ENCODE results near the gene TIFAB. TPM values are rescaled to one million over a fixed set of nuclear protein-coding genes. Genes with fewer than 3 reads are reported as not detected.

Gene TIFAB
- total RNA-seq, 2 donors from 2014 or later, result not detected

- Histone ChIP-seq H3K4me1 (replicated peaks) (no peaks in the 10 kb centered on the region), H3K36me3 (no peaks in the 10 kb centered on the region), H3K27ac (no peak overlapping the region), H3K4me3 (no peak overlapping the region), H3K27me3 (replicated peaks; ENCODE audit: insufficient read depth) (no peaks in the 10 kb centered on the region), H3K9me3 (no peaks in the 10 kb centered on the region)
- DNase-seq (ENCODE audit: low spot score), result no peak
- WGBS, result 94% methylated on average over 4 of the region's 4 CpGs
- intact Hi-C loops (cut with DNase I), result no loop called here
- TF ChIP-seq POLR2AphosphoS5 (IDR thresholded peaks at IDR 0.05) (no peak), POLR2A (IDR thresholded peaks at IDR 0.05) (no peak), CTCF (IDR thresholded peaks at IDR 0.05) (no peak)
Observed at GRCh38 chr5:135481909-135482311, 29.8 kb upstream of the TIFAB start.

- 72% methylated on average over 5 of the region's 5 CpGs for WGBS
- Histone ChIP-seq H3K4me1 (replicated peaks) (no peaks in the 10 kb centered on the region), H3K27me3 (replicated peaks; ENCODE audit: insufficient read depth) (no peaks in the 10 kb centered on the region), H3K27ac (no peak overlapping the region), H3K4me3 (no peak overlapping the region), H3K36me3 (no peaks in the 10 kb centered on the region), H3K9me3 (no peaks in the 10 kb centered on the region)
- DNase-seq (ENCODE audit: low spot score), result no peak
- intact Hi-C loops (cut with DNase I), result no loop called here
- TF ChIP-seq POLR2A (IDR thresholded peaks at IDR 0.05) (no peak), CTCF (IDR thresholded peaks at IDR 0.05) (no peak), POLR2AphosphoS5 (IDR thresholded peaks at IDR 0.05) (no peak)
Observed at GRCh38 chr5:135481387-135481786, 29.2 kb upstream of the TIFAB start.

- Histone ChIP-seq H3K27me3 (replicated peaks; ENCODE audit: insufficient read depth) (no peaks in the 10 kb centered on the region), H3K9me3 (no peaks in the 10 kb centered on the region), H3K4me3 (no peak overlapping the region), H3K36me3 (no peaks in the 10 kb centered on the region), H3K4me1 (replicated peaks) (no peaks in the 10 kb centered on the region), H3K27ac (no peak overlapping the region)
- intact Hi-C loops (cut with DNase I), result no loop called here
- 90% methylated on average over 5 of the region's 5 CpGs for WGBS
- TF ChIP-seq POLR2AphosphoS5 (IDR thresholded peaks at IDR 0.05), result no peak
- TF ChIP-seq CTCF (IDR thresholded peaks at IDR 0.05), result no peak
- no peak for TF ChIP-seq POLR2A (IDR thresholded peaks at IDR 0.05)
- DNase-seq (ENCODE audit: low spot score), result no peak
Observed at GRCh38 chr5:135480511-135480910, 28.4 kb upstream of the TIFAB start.

GRCh38 chr5:135478938-135479337 lies 26.8 kb upstream of the TIFAB start:
- intact Hi-C loops (cut with DNase I), result no loop called here
- Histone ChIP-seq H3K4me3 (no peak overlapping the region), H3K4me1 (replicated peaks) (no peaks in the 10 kb centered on the region), H3K36me3 (no peaks in the 10 kb centered on the region), H3K9me3 (no peaks in the 10 kb centered on the region), H3K27me3 (replicated peaks; ENCODE audit: insufficient read depth) (no peaks in the 10 kb centered on the region), H3K27ac (no peak overlapping the region)
- TF ChIP-seq CTCF (IDR thresholded peaks at IDR 0.05) (no peak), POLR2AphosphoS5 (IDR thresholded peaks at IDR 0.05) (no peak), POLR2A (IDR thresholded peaks at IDR 0.05) (no peak)
- DNase-seq (ENCODE audit: low spot score), result no peak
- WGBS, result 96% methylated on average over 4 of the region's 4 CpGs

GRCh38 chr5:135477613-135478066 lies 25.5 kb upstream of the TIFAB start:
- Histone ChIP-seq H3K27ac (no peak overlapping the region), H3K4me1 (replicated peaks) (no peaks in the 10 kb centered on the region), H3K9me3 (no peaks in the 10 kb centered on the region), H3K27me3 (replicated peaks; ENCODE audit: insufficient read depth) (no peaks in the 10 kb centered on the region), H3K4me3 (no peak overlapping the region), H3K36me3 (no peaks in the 10 kb centered on the region)
- TF ChIP-seq POLR2AphosphoS5 (IDR thresholded peaks at IDR 0.05) (no peak), CTCF (IDR thresholded peaks at IDR 0.05) (no peak), POLR2A (IDR thresholded peaks at IDR 0.05) (no peak)
- intact Hi-C loops (cut with DNase I), result no loop called here
- 68% methylated on average over 13 of the region's 14 CpGs for WGBS
- DNase-seq (ENCODE audit: low spot score), result no peak
